Stimulated activated naive CD4-positive, alpha-beta T cell (primary cell): Measurements from ENCODE around the gene NR4A2.
"Not testable (repeated sequence)": the region's sequence is repeated elsewhere in the genome, so short reads cannot be mapped to it uniquely, and the experiment has no call there.

Experiments
- DNase-seq, 6 experiments: peaks; one replicate each; lab custom pipeline; 2025; lab: John Stamatoyannopoulos, UW

Gene NR4A2

DNA sequence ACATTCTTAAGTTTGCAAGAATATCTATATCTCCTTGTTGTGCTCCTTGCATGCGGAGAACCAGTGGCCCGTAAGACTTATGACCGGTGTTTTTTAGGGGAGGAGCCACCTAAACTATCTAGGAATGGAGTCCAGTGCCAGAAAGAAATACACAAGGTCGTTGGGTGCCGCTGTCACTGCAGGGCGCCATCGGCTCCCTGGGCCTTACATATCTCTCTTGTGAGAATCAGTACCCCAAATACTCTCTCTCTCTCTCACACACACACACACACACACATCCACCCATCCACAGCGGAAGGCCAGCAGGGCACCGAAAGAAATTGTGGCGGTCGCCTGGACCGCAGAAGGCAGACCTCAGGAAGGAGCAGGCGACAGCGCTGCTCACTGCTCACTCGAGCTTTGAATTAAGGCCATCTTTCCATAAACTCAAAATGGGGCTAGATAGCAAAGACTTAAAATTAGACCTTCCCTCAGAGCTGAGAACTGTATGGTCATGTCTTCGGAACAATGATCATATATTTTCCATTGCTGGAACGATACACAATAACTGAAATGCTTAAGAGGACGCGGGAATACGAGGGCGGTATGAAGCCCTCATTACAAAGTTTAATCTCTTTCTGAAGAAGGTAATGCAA lies 10.4 kb downstream of the NR4A2 start:
- peak in 3 of 6 experiments; percentile 3 to 32 (median 12) for DNase-seq

DNA sequence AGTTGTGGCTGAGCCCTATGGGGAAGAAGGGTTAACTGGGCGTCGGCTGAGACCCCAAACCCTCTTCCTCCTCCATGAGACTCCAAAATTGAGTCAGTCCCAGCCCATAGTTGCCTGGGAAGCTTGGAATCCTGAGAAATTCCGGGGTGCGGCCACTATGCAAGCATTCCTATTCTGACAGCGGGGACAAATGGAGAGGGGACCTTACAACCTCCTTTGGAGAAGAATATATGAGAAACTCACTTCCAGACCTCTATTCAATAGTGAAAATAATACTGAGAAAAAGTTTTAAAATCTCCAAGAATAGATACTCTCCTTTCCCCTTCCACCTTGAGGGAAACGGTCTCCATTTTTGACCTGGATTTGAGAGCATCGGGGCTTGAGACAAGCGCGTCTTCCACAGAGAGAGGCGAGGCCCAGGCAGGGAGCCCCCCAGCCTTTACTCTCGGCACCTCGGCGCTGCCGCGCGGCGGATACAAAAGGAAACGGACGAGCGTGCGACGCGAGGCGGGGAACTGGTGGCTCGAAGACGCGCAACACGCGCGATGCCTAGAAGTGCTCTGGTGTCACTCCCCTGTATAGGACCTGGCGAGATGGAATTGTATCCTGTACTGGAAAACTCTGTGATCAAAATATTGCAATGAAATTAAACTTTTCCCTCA lies 11.1 kb downstream of the NR4A2 start:
- peak in 3 of 6 experiments; percentile 13 to 37 (median 23) for DNase-seq

DNA sequence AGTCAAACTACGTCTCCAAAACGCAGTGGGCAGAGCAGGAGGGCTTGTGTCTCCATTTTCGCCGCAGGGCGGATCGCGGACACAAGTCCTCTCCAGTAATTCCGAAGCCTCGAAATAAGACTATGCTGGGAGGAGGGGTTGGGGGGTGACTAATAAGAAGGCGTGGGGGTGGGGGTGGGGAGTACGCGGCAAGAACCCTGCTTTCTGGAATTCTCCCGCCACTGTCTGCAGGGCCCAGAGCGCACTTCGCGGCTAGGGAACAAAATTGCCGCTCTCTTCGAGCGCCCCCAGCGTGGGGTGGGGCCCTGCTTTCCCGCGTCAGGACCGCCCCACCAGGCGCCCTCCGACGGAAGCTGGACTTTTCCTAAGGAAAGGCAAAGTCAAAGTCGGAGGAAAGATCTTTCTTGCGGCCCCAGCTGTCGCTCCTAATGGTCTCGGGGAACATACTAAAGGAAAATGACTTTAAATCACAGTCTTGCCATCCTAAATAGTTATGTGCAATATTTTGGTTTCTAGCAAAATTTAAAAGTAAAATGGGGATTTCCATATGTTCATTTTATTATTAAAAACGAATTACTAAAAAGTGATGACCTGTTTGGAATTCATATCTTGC lies 11.9 kb downstream of the NR4A2 start:
- DNase-seq: peak in 2 of 6 experiments; percentile 14 to 15

DNA sequence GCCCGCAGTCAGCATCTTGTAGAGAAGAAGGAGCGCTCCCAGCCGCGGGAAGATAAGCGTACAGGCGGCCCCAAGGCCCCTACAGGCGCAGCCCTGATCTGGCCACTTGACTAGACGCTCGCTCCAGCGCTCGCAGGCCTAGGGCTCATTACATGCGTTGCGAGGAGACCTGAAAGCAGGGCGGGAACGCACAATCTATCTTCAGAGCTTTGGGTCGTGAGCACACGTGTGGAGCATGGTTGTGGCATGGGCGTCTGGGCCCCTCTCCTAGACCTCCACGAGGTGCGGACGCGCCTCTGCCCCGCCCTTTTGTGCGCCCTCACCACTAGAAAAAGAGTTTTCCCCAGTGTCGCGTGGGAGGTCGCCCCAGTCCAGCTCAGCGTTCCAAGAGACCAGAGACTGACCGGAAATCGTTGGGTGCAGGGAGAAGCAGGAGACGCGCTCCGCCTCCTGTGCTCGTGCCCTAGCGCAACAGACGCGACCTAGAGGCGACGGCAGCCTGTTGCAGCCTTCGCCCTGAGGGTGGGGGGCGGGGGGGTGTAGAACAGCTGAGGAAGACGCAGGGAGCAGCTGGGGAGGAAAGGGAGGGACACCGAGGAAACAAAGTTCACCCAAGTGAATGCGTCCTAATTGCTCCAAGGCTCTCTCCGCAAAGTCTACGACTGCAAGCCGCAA lies 12.6 kb downstream of the NR4A2 start:
- peak in 1 of 6 experiments; percentile 2 for DNase-seq

DNA sequence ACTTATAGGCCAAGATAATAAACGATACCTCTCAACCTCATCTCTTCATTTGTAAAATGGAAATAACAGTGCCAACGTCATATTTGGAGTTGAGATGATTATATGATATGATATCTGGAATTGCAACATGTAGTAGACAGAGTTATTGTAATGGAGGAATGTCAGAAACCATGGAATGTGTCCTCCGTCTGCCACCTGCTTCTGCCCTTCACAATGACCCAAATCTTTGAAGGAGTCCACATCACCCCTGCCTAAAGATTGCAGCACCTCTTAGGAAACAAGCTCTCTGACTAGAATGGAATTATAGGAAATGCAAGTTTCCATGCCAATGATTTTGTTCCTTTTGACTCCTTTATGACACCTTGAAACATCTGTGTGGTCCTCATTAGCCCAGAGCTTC lies 14.9 kb downstream of the NR4A2 start:
- DNase-seq: no peak

DNA sequence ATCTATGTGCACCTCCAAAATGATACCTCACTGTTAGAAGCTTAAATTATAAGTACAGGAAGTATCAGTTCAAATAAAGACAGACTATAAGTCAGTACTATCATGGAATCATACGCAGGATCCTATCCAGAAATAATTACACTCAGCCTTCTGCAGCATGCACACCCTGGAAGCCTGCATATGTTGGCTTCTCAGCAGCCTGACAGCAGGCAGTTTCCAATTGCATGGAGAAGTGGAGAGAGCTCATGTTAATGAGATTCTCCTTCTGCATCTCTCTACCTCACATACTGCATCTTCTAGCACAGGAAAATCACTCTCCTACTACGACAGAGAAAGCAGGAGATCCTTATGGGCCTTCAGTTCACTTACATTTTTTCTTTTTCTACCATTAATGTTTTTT lies 20.5 kb downstream of the NR4A2 start:
- DNase-seq: no peak

DNA sequence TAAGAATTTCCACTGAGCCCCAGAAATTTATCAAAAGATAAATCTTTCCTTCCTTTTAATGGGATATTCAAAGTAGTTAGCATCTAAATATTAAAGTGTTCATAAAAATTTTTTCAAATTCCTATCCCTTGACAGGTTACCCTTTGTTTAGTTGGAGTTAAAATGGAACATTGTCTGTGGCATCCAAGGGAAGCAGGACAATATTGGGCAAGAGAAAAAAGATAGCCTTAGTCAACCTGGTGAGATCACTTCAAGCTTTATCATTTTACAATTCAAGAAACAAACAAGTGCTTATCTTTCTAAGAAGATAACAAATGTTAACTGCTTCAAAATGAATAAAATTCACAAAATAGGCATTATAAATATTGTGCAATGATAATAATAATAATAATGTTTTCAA lies 21.7 kb downstream of the NR4A2 start:
- DNase-seq: no peak

DNA sequence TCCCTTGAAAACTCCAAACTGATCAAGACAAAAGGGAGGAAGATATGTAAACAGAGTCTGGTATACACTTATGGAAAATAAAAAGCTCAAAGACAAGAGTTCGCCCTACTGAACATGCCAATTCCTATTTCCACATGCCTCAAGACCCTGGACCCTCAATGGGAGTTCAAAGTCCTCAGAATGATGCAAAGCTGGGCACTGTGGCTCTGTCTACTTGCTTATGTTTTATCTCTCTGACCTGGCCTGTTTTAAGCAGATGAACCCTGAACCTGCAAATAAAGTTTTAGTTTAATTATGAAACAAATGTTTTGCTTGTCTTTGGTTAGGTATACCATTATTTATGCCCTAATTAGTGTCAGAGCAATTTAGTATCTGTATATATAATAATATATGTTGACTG lies 22.6 kb downstream of the NR4A2 start:
- no peak for DNase-seq

DNA sequence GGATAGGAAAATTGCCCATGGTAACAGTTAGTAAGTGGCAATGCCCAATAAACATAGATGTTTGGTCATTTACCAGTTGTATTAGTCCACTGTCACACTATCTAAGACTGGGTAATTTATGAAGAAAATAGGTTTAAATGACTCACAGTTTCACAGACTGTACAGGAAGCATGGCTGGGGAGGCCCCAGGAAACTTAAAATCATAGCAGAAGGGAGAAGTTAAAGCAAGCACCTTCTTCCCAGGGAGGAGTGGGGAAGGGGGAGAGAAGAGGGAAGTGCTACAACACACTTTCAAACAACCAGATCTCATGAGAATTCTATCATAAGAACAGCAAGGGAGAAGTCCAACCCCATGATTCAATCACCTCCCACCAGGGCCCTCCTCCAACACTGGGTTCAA lies 23.4 kb downstream of the NR4A2 start:
- DNase-seq: no peak

DNA sequence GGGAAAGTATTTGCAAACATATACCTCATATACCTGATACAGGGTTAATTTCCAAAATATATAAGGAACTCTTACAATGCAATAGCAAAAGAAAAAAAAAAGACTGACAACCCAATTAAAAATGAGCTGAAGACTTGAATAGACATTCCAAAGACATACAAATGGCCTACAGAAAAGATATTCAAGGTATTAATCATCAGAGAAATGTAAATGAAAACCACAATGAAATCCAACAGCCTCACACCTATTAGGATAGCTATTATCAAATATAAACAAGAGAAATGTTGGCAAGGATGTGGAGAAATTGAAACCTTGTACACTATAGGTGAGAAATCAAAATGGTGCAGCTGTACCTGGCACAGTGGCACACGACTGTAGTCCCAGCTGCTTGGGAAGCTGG lies 25.7 kb downstream of the NR4A2 start:
- no peak for DNase-seq

DNA sequence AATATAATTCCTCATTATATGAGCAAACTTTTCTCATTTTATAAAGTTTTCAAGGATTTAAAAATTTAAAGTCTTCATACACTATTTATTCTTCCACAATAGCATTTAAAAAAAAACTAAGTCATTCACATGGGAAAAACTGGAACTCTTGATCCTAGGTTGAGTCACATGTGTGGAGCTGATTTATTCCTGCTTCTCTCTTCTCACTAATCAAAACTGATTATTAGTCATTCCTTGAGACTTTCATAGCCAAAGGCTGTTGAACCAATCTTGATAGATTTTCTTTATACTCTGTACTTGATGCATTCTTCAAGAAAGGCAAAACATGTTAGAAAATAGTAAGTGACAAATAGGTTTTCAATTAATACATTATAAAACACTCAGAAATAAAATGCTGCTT lies 27.4 kb downstream of the NR4A2 start:
- no peak for DNase-seq

DNA sequence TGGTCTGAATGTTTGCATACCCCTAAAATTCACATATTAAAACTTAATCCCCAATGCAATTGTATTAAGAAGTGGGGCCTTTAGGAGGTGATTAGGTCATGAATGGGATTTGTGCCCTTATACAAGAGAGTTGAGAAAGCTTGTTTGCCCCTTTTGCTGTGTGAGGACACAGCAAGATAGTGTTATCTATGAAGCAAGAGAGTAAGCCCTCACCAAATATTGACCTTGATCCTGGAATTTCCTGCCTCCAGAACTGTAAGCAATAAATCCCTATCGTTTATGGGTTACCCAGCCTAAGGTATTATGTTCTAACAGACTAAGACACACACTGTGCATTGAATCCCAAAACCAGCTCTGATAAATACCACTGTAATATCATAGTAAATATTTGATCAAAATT lies 32.2 kb downstream of the NR4A2 start:
- no peak for DNase-seq

DNA sequence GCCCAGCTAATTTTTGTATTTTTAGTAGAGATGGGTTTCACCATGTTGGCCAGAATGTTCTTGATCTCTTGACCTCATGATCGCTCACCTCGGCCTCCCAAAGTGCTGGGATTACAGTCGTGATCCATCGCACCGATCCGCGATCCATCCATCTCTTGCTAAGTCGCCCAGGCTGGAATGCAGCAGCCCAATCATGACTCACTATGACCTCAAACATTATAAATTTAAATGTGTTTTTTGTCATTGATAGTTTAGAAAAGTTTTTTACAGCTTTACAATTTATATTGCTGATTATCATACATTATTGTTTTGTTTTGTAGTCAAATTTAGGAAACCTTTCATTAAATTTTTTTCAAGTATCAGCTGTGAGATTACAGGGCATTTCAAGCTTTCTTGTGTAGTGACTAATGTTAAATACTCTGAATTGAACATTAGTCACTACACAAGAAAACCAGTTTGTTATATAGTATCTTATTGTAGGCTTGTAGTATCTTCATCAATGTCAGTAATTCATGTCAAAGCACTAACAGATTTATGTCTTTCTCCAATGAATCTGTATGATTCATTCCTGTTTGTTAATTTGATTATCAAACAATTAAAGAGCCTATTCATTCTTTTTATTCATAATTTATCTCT lies 37.5 kb downstream of the NR4A2 start:
- no peak for DNase-seq

DNA sequence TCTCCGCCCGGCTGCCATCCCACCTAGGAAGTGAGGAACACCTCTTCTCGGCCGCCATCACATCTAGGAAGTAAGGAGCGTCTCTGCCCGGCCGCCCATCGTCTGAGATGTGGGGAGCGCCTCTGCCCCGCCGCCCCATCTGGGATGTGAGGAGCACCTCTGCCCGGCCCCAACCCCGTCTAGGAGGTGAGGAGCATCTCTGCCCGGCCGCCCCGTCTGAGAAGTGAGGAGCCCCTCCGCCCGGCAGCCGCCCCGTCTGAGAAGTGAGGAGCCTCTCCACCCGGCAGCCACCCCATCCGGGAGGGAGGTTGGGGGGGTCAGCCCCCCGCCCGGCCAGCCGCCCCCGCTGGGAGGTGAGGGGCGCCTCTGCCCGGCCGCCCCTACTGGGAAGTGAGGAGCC lies 39.1 kb downstream of the NR4A2 start:
- not testable (repeated sequence) for DNase-seq

DNA sequence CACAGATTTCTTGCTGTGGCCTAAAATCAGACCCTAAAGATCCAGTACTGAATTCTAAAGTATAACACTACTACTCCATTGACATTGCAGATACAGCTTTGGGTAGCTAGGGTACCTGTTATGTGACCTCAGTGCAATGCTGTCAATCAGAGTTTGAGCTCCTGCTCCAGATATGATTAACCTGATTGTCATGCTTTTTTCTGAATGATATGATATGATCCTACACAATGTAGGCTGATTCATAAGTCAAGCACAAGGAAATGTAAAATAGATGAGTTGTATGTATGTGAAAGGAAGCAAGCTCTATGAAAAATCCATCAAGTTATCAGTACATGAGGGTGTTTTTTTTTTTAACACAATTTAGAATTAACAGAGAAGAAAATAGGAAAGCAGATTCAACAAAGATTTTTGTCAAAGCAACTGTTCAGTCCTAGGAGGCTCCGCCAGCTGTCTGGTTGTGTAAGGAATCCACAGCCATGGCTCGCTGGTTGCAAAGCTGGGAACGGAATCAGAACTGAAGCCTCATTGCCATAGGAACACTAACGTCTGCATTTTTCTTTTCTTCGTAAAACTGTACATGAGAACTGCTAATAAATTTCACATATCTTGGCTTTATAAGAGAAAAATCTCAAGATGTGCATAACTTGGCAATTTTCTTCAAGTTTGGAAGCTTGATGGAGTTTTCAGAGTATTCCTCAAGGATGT lies 52.9 kb downstream of the NR4A2 start:
- no peak for DNase-seq
